Type B pancreatic cell (in vitro differentiated cells): ENCODE data around the gene LARP1. TPM values are rescaled to one million over a fixed set of nuclear protein-coding genes. Genes with fewer than 3 reads are reported as not detected.
"Not testable (repeated sequence)": the region's sequence is repeated elsewhere in the genome, so short reads cannot be mapped to it uniquely, and the experiment has no call there.

Experiments
- DNase-seq: peaks from one replicate; pipeline ENCODE4 v3.0.0; 2021; ENCODE audit warnings: mixed read lengths; ENCODE audit not compliant: unreplicated experiment; ENCODE audit errors: extremely low spot score
- H3K27ac Mint-ChIP-seq: 2 replicates; pipeline ENCODE4 v1.8.0; 2021; ENCODE audit warnings: mild to moderate bottlenecking, mixed read lengths
- H3K27me3 Mint-ChIP-seq: 2 replicates; pipeline ENCODE4 v1.8.0; 2021; ENCODE audit warnings: mixed read lengths
- H3K36me3 Mint-ChIP-seq: 2 replicates; pipeline ENCODE4 v1.8.0; 2021; ENCODE audit warnings: mixed read lengths
- H3K4me1 Mint-ChIP-seq: one replicate; pipeline ENCODE4 v1.8.0; 2021; ENCODE audit warnings: mixed read lengths; ENCODE audit not compliant: unreplicated experiment
- H3K4me3 Mint-ChIP-seq: 2 replicates; pipeline ENCODE4 v1.8.0; 2021; ENCODE audit warnings: mild to moderate bottlenecking, mixed read lengths
- H3K9me3 Mint-ChIP-seq: 2 replicates; pipeline ENCODE4 v1.8.0; 2021; ENCODE audit warnings: mixed read lengths
- CTCF ChIP-seq: fragments of 200-600 bp; sonication (generic); conservative IDR thresholded peaks from 2 replicates; pipeline ENCODE4 v1.5.0; 2021; ENCODE audit warnings: antibody characterized with exemption, mild to moderate bottlenecking
- total RNA-seq: library from RNA; stranded (reverse); gene quantifications from 2 replicates; pipeline ENCODE4 v1.2.1, GENCODE V29; 2021; ENCODE audit warnings: low replicate concordance

LARP1 gene
- total RNA-seq, 1 donor from 2014 or later = 220 TPM

GRCh38 chr5:154829589-154830218 lies 74.5 kb downstream of the LARP1 start:
- Mint-ChIP-seq H3K36me3 (peaks cover 12% of the 10 kb centered on the region), H3K4me3 (no peak overlapping the region), H3K4me1 (no peaks in the 10 kb centered on the region), H3K27ac (no peak overlapping the region), H3K9me3 (no peaks in the 10 kb centered on the region), H3K27me3 (no peaks in the 10 kb centered on the region)
- no peak for DNase-seq
- TF ChIP-seq CTCF = no peak

GRCh38 chr5:154830219-154830595 lies 75.0 kb downstream of the LARP1 start:
- peaks cover 12% of the 10 kb centered on the region for H3K36me3 Mint-ChIP-seq
- no peaks in the 10 kb centered on the region for H3K9me3 Mint-ChIP-seq
- H3K4me1 Mint-ChIP-seq = no peaks in the 10 kb centered on the region
- H3K4me3 Mint-ChIP-seq = no peak overlapping the region
- H3K27me3 Mint-ChIP-seq = no peaks in the 10 kb centered on the region
- no peak overlapping the region for H3K27ac Mint-ChIP-seq
- no peak for TF ChIP-seq CTCF
- DNase-seq = no peak

DNA sequence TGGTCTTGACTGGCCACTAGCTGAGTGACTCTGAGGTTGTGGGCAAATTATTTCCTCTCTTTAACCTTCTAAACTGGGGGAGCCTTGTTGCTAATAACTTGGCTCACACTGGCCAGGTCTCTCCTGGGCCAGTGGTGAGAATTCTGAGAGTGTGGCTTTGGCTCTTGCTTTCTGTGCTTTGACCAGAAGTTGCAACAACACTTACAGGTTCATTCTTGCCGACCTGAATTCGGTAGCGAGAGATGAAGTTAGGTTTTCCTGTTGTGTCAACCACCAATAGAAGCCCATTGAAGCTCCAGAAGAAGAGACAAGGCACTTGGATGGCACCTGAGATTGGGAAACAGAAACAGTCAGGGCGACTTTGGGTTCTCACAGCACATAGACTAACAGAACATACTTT lies 75.4 kb downstream of the LARP1 start:
- Mint-ChIP-seq H3K9me3 (no peaks in the 10 kb centered on the region), H3K27ac (no peak overlapping the region), H3K4me1 (no peaks in the 10 kb centered on the region), H3K4me3 (no peak overlapping the region), H3K27me3 (no peaks in the 10 kb centered on the region), H3K36me3 (peaks cover 12% of the 10 kb centered on the region)
- no peak for DNase-seq
- TF ChIP-seq CTCF = no peak

GRCh38 chr5:154831451-154831850 lies 76.3 kb downstream of the LARP1 start:
- Mint-ChIP-seq H3K27ac (no peak overlapping the region), H3K4me3 (no peak overlapping the region), H3K27me3 (no peaks in the 10 kb centered on the region), H3K9me3 (no peaks in the 10 kb centered on the region), H3K4me1 (no peaks in the 10 kb centered on the region), H3K36me3 (peaks cover 8% of the 10 kb centered on the region)
- DNase-seq = no peak
- no peak for TF ChIP-seq CTCF

- not testable (repeated sequence) for H3K36me3 Mint-ChIP-seq, H3K4me3 Mint-ChIP-seq, H3K9me3 Mint-ChIP-seq, H3K27ac Mint-ChIP-seq, DNase-seq, H3K4me1 Mint-ChIP-seq, H3K27me3 Mint-ChIP-seq
These were observed 77.6 kb downstream of the LARP1 start for GRCh38 chr5:154832804-154833203.

- H3K4me3 Mint-ChIP-seq = no peak overlapping the region
- no peak for DNase-seq
- peaks cover 12% of the 10 kb centered on the region for H3K36me3 Mint-ChIP-seq
- H3K9me3 Mint-ChIP-seq = no peaks in the 10 kb centered on the region
- no peaks in the 10 kb centered on the region for H3K27me3 Mint-ChIP-seq
- no peak for TF ChIP-seq CTCF
- peaks cover 6% of the 10 kb centered on the region for H3K4me1 Mint-ChIP-seq
- H3K27ac Mint-ChIP-seq = no peak overlapping the region
These were observed 78.9 kb downstream of the LARP1 start for GRCh38 chr5:154834053-154834452.

DNA sequence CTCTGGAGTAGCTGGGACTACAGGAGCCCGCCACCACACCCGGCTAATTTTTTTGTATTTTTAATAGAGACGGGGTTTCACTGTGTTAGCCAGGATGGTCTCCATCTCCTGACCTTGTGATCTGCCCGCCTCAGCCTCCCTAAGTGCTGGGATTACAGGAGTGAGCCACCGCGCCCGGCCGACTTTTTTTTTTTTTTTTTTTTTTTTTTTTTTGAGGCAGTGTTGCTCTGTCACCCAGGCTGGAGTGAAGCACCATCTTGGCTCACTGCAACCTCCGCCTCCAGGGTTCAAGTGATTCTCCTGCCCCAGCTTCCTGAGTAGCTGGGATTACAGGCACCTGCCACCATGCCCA lies 80.5 kb downstream of the LARP1 start:
- H3K9me3 Mint-ChIP-seq, DNase-seq, H3K27me3 Mint-ChIP-seq, H3K4me3 Mint-ChIP-seq, H3K4me1 Mint-ChIP-seq, H3K27ac Mint-ChIP-seq, H3K36me3 Mint-ChIP-seq: not testable (repeated sequence)
